Body of pancreas (tissue), 4 donors: ENCODE results near the gene RIMBP2.

Experiments used
- POLR2A ChIP-seq, 3 donors: fragments of 450-650 bp; IDR thresholded peaks; one replicate each; pipeline ENCODE4 v1.6.1; 2016; ENCODE audit warnings: antibody characterized with exemption in 3 of 3, mild to moderate bottlenecking in 2 of 3
- TF ChIP-seq, protein P1 (sequence below), 7 experiments: fragments of 450-650 bp in 4 of 7; fragments of 200-600 bp in 3 of 7; sonication (generic) in 3 of 7; IDR thresholded peaks; one replicate each; pipeline ENCODE4 v1.5.1; 2016 to 2019; ENCODE audit warnings: antibody characterized with exemption in 7 of 7

DNA sequence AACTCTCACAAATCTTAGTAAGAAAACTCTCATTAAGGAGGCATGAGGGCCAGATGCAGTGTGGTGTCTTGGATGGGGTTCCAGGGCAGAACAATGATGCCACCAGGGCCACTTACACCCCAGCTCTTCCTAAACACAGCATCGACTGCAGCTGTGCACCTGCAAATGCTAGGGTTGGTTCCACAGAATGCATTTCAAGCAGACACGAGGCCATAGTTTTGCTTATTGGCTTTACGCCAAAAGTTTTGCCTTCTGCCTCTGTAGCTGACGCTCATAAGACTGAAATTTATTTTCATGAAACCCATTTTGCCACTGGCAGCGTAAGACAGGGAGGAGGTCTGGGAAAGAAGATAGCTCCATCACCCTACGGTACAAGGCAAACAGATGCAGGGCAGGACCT, 179.0 kb downstream of the RIMBP2 start:
- TF ChIP-seq, protein P1, sequence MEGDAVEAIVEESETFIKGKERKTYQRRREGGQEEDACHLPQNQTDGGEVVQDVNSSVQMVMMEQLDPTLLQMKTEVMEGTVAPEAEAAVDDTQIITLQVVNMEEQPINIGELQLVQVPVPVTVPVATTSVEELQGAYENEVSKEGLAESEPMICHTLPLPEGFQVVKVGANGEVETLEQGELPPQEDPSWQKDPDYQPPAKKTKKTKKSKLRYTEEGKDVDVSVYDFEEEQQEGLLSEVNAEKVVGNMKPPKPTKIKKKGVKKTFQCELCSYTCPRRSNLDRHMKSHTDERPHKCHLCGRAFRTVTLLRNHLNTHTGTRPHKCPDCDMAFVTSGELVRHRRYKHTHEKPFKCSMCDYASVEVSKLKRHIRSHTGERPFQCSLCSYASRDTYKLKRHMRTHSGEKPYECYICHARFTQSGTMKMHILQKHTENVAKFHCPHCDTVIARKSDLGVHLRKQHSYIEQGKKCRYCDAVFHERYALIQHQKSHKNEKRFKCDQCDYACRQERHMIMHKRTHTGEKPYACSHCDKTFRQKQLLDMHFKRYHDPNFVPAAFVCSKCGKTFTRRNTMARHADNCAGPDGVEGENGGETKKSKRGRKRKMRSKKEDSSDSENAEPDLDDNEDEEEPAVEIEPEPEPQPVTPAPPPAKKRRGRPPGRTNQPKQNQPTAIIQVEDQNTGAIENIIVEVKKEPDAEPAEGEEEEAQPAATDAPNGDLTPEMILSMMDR (IDR thresholded peaks at IDR 0.05) = no peak
- no peak for TF ChIP-seq POLR2A (IDR thresholded peaks at IDR 0.05)
